Gastrocnemius medialis (tissue), 4 donors: ENCODE data around the gene C19orf38. TPM values are rescaled to one million over a fixed set of nuclear protein-coding genes. Genes with fewer than 3 reads are reported as not detected.

ENCODE experiments used
- ATAC-seq, 2 donors: fragments of 150-250 bp; one replicate each; pipeline ENCODE4 v1.9.1; 2016
- DNase-seq, 2 donors: peaks; one replicate each; pipeline ENCODE4 v3.0.0-alpha.2; 2019
- H3K27ac ChIP-seq, 4 donors: fragments of 200-600 bp; sonication (generic); 1 replicate in 1 of 4; 2 replicates in 3 of 4; pipeline ENCODE4 v1.5.1; 2016 to 2018; ENCODE audit warnings: mild to moderate bottlenecking in 2 of 4, moderate library complexity in 1 of 4
- H3K27me3 ChIP-seq, 3 donors: fragments of 200-600 bp; sonication (generic) in 2 of 3; 1 replicate in 1 of 3; 2 replicates in 2 of 3; pipeline versions ENCODE4 v1.5.1 to v1.6.0; 2016 to 2019; ENCODE audit warnings: mild to moderate bottlenecking in 1 of 3, moderate library complexity in 1 of 3
- H3K36me3 ChIP-seq, 2 donors: fragments of 200-600 bp; sonication (generic) in 1 of 2; one replicate each; pipeline ENCODE4 v1.5.1; 2017 to 2018
- H3K4me1 ChIP-seq, 2 donors: fragments of 200-600 bp; sonication (generic) in 1 of 2; one replicate each; pipeline ENCODE4 v1.5.1; 2016 to 2017; ENCODE audit warnings: mild to moderate bottlenecking in 2 of 2
- H3K4me3 ChIP-seq, 4 donors: fragments of 200-600 bp; sonication (generic) in 3 of 4; 1 replicate in 1 of 4; 2 replicates in 3 of 4; pipeline ENCODE4 v1.5.1; 2016 to 2019; ENCODE audit warnings: mild to moderate bottlenecking in 2 of 4
- H3K9me3 ChIP-seq, 3 donors: fragments of 200-600 bp; sonication (generic) in 2 of 3; 1 replicate in 1 of 3; 2 replicates in 2 of 3; pipeline ENCODE4 v1.5.1; 2016 to 2019
- POLR2A ChIP-seq, 2 donors: fragments of 450-650 bp; IDR thresholded peaks; one replicate each; pipeline ENCODE4 v1.6.1; 2017; ENCODE audit warnings: antibody characterized with exemption in 2 of 2, mild to moderate bottlenecking in 2 of 2, moderate library complexity in 2 of 2
- in situ Hi-C, 4 donors: fragments of 200-750 bp; cut with MboI; loops; one replicate each; pipeline versions ENCODE4 v1.15.0 to v1.8.0; 2017; ENCODE audit warnings: low sequenced_read_pairs in 4 of 4
- intact Hi-C: fragments of 100-400 bp; cut with DNase I; formaldehyde crosslinking; loops from one replicate; pipeline ENCODE4 v1.15.1; 2023; ENCODE audit warnings: low total_unique reads
- total RNA-seq, 4 donors: library from RNA; depleted of rRNA; stranded (reverse); fragments of >200 nt; gene quantifications; one replicate each; pipeline versions ENCODE4 v1.1.0 to v1.2.3, GENCODE V29; 2016
- TF ChIP-seq, protein P1 (sequence below), 5 experiments: fragments of 450-650 bp in 3 of 5; fragments of 200-600 bp in 2 of 5; sonication (generic) in 2 of 5; IDR thresholded peaks in 4 of 5; conservative IDR thresholded peaks in 1 of 5; 1 replicate in 4 of 5; 2 replicates in 1 of 5; pipeline ENCODE4 v1.5.1; 2016 to 2019; ENCODE audit warnings: antibody characterized with exemption in 5 of 5, mild to moderate bottlenecking in 3 of 5, moderate library complexity in 3 of 5

The C19orf38 gene
- total RNA-seq, 4 donors from 2014 or later: 1.4 to 3.9 (median 1.9) TPM

DNA sequence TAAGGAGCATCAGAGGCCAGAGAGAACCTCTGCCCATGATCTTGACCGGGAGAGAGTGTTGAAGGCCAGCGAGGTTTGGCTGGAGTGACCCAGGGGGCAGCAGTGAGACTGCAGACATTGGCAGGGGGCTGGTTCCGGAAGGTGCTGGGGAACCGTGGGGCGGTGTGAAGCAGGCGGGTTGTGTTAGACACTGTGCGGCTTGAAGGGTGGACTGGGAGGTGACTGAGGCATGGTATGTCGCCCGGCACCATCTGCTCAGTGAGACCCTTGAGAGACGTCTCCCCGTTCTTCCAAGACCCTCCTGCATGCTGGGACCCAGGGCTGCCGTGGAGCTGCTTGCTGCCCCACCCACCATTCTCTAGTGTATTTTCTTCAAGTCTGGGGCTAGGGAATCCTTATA is 47.7 kb downstream of the C19orf38 start:
- intact Hi-C loops: loop anchor here (2.0 kb wide), 1 partner anchor 17 kb away; no protein-coding TSS in a partner anchor
- ATAC-seq: no peak
- in situ Hi-C loops: no loop called here

GRCh38 chr19:10896851-10897526 is 48.8 kb downstream of the C19orf38 start:
- peak overlapping the region; percentile 84 to 95 (median 90) for H3K27ac ChIP-seq
- TF ChIP-seq, protein P1, sequence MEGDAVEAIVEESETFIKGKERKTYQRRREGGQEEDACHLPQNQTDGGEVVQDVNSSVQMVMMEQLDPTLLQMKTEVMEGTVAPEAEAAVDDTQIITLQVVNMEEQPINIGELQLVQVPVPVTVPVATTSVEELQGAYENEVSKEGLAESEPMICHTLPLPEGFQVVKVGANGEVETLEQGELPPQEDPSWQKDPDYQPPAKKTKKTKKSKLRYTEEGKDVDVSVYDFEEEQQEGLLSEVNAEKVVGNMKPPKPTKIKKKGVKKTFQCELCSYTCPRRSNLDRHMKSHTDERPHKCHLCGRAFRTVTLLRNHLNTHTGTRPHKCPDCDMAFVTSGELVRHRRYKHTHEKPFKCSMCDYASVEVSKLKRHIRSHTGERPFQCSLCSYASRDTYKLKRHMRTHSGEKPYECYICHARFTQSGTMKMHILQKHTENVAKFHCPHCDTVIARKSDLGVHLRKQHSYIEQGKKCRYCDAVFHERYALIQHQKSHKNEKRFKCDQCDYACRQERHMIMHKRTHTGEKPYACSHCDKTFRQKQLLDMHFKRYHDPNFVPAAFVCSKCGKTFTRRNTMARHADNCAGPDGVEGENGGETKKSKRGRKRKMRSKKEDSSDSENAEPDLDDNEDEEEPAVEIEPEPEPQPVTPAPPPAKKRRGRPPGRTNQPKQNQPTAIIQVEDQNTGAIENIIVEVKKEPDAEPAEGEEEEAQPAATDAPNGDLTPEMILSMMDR (IDR thresholded peaks at IDR 0.05 in 4 of 5, conservative IDR thresholded peaks at IDR 0.05 in 1 of 5): no peak
- no peaks in the 10 kb centered on the region for H3K9me3 ChIP-seq
- no peaks in the 10 kb centered on the region for H3K27me3 ChIP-seq
- ATAC-seq (peak; percentile 10 to 24), DNase-seq (peak in 1 of 2 donors; percentile 11)
- H3K4me1 ChIP-seq: peaks cover 90 to 96% of the 10 kb centered on the region in 2 donors
- no peak overlapping the region for H3K4me3 ChIP-seq
- in situ Hi-C loops (no loop called here), intact Hi-C loops (loop anchor here (2.0 kb wide), 1 partner anchor 18 kb away; no protein-coding TSS in a partner anchor)
- no peaks in the 10 kb centered on the region for H3K36me3 ChIP-seq

More for the DNA sequence above, 47.7 kb downstream of the C19orf38 start:
- Histone ChIP-seq H3K9me3 (no peaks in the 10 kb centered on the region), H3K27ac (peak overlapping the region; percentile 84 to 95 (median 90)), H3K36me3 (no peaks in the 10 kb centered on the region), H3K4me3 (no peak overlapping the region), H3K27me3 (no peaks in the 10 kb centered on the region), H3K4me1 (peaks cover 94 to 99% of the 10 kb centered on the region in 2 donors)
- TF ChIP-seq POLR2A (IDR thresholded peaks at IDR 0.05): no peak
- TF ChIP-seq, protein P1 (IDR thresholded peaks at IDR 0.05 in 4 of 5, conservative IDR thresholded peaks at IDR 0.05 in 1 of 5): peak in 1 of 5 experiments; percentile 33
- no peak for DNase-seq

DNA sequence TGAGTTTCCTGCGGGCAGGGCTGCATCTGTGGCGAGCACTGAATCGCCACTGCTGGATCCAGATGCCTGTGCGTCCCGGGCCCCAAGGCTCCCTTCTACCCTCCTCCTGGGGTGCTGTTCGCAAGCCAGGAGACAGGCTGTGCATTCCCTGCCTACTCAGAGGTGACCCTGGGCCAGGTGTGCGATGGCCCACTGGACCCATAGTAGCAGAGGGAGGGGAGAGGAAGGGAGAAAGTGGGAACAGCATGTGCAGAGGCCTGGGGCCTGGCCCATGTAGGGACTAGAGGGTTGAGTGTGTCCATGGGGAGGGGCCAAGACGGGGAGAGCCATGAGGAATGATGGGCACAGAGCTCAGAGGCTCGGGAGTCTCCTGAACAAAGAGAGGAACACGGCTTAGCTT is 50.4 kb downstream of the C19orf38 start:
- DNase-seq: peak in 1 of 2 donors; percentile 61
- Histone ChIP-seq H3K4me1 (peaks cover 76 to 80% of the 10 kb centered on the region in 2 donors), H3K27me3 (no peaks in the 10 kb centered on the region), H3K9me3 (no peaks in the 10 kb centered on the region), H3K27ac (peak overlapping the region; percentile 84 to 95 (median 90)), H3K4me3 (no peak overlapping the region), H3K36me3 (no peaks in the 10 kb centered on the region)
- TF ChIP-seq POLR2A (IDR thresholded peaks at IDR 0.05): no peak
- TF ChIP-seq, protein P1 (IDR thresholded peaks at IDR 0.05 in 4 of 5, conservative IDR thresholded peaks at IDR 0.05 in 1 of 5): no peak
- intact Hi-C loops (no loop called here), in situ Hi-C loops (no loop called here)
- peak; percentile 1 to 25 for ATAC-seq

- no peak for TF ChIP-seq POLR2A (IDR thresholded peaks at IDR 0.05)
- TF ChIP-seq, protein P1 (IDR thresholded peaks at IDR 0.05 in 4 of 5, conservative IDR thresholded peaks at IDR 0.05 in 1 of 5): no peak
- no peaks in the 10 kb centered on the region for H3K27me3 ChIP-seq
- H3K4me3 ChIP-seq: no peak overlapping the region
- H3K36me3 ChIP-seq: no peaks in the 10 kb centered on the region
- intact Hi-C loops (no loop called here), in situ Hi-C loops (no loop called here)
- H3K4me1 ChIP-seq: peaks cover 71 to 74% of the 10 kb centered on the region in 2 donors
- ATAC-seq (peak; percentile 50 to 74), DNase-seq (peak; percentile 68 to 92)
- H3K9me3 ChIP-seq: no peaks in the 10 kb centered on the region
- peak overlapping the region; percentile 84 to 95 (median 90) for H3K27ac ChIP-seq
Observed at GRCh38 chr19:10899151-10899653, 51.0 kb downstream of the C19orf38 start.
